Measurements from ENCODE around the gene TP53TG5.
"Not testable (repeated sequence)": the region's sequence is repeated elsewhere in the genome, so short reads cannot be mapped to it uniquely, and the experiment has no call there.

The TP53TG5 gene

DNA sequence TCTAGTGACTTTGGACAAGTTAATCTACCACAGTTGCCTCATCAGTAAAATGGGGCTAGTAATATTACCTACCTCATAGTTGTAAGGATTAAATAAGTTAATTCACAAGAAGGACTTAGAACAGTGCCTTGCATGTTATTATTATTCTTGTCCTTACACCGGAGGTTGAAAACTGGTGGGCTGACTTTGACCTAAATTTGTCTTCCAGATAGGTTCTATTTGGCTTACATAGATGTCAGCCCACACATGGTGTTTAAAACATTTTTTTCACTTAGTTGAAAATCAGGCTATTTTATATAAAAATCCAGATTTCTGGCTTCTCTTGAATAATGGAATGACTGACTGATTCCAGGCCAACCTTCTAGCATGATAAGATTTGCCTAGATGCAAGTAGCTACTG is 11.9 kb downstream of the TP53TG5 start:
- DNase-seq (ENCODE audit: low spot score), result no peak

DNA sequence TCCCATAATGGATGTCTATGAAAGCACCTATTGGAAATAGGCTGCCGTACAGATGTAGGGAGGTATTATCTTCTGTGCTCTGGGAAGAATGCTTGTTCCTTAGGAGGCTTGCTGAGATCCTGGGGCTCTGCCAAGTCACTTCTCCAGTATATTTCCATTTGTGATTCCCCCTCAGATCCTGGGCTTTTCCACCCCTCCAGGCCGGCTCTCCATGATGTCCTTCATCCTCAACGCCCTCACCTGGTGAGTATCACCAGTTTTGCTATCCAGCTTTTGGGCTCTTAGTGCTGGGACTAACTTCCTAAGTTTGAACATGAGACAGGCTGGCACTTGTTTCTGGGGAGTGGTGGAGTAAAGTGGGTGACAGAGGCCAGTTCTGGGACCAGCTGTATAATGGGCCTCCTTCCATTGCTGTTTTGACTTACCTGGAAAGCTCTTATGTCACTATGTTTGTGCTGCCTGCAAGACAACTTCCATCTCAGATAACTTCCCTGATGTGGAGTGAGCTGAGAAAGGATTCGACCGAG is 12.6 kb downstream of the TP53TG5 start:
- no peak for DNase-seq (ENCODE audit: low spot score)

DNA sequence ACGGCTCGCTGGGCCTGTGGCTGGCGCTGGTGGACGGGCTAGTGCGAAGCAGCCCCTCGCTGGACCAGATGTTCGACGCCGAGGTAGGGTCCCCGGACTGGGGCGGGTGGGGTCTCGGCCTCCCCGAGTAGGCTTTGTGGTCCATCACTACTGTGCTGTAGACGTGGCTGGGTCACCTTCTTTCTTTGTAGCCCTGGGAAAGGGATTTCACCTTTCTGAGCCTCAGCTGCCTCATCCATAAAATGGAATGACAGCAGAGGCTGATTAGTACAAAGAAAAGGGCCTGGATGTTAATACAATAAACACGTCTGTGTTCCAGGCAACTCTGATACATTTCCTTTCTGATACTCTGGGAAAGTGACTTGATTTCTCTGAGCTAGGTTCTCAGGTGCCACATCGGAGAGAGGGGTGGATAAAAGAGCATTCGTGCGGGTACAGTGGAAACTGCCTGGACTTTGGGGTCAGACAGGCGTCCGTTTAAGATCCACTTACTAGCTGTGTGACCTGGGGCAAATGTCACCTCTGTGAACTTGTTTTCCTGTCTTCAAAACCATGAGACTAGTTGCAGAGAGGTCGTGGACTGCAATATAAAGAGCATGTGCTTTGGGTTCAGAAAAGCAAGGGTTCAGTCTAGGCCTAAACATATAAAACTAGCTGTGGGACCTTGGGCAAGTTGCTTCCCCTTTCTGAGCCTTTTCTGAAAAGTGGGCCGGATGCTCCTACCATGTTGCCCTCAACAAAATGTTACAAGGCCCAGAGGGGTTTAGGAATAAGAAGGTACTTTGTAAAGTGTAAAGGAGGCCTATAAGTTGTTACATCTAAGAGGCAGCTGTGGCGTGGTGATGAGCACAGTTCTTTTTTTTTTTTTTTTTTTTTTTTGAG is 14.3 kb downstream of the TP53TG5 start:
- DNase-seq (ENCODE audit: low spot score), result no peak

DNA sequence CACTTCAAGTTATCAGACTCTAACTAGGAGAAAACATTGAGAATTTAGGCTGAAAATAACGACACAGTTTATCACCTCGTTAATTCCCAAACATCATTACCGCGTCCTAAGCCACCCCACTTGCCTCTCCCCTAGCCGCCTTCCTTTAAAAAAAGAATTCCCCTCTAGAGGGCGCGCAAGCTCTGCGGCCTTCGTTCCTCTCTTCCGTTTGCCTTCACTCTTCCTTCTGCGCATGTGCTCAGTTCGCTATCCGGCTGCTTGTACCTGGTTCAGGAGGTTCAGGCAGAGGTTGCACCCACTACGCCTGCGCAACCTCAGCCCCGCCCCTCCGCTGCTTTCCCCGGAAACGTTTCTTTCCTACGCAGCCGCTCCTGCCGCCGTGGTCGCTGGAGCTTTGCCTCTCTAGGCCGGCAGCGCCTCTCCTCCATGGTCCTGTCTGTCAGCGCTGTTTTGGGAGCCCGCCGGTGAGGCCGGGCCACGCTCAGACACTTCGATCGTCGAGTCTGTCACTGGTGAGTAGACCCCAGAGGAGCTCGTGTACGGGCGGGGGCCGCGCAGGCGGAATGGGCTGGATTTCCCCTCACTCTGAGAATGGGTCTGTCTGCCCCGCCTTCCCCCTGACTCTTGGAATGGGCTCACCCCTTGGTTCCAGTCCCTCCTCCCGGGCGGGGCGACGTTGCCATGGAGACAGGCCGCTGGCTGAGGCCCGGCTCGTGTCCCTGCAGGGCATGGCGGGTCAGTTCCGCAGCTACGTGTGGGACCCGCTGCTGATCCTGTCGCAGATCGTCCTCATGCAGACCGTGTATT is 15.1 kb downstream of the TP53TG5 start, which contains the start of gene SYS1:
Gene SYS1, plus strand, starts transcription at position 353 of the 807 bp plus-strand sequence. Its CDS starts 376 bp downstream, at position 729.
- DNase-seq (ENCODE audit: low spot score), result peak; percentile 99

DNA sequence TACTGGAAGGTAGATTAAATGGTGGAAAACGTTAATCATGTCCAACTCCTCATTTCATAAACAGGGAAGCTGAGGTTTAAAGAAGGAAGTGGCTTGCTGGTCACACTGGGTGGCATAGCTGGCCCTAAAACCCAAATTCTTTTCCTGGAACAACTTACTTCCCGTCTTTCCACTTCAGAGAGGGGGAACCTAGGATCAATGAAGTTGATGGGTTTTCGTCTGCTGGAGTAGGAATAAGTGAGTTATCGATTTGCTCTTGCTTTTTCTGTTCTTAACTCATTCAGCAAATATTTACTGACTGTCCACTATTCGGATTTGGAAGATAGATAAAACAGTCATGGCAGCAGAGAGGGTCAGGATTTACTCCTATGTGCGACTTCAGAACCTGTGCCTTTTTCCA is 16.3 kb downstream of the TP53TG5 start:
- no peak for DNase-seq (ENCODE audit: low spot score)

DNA sequence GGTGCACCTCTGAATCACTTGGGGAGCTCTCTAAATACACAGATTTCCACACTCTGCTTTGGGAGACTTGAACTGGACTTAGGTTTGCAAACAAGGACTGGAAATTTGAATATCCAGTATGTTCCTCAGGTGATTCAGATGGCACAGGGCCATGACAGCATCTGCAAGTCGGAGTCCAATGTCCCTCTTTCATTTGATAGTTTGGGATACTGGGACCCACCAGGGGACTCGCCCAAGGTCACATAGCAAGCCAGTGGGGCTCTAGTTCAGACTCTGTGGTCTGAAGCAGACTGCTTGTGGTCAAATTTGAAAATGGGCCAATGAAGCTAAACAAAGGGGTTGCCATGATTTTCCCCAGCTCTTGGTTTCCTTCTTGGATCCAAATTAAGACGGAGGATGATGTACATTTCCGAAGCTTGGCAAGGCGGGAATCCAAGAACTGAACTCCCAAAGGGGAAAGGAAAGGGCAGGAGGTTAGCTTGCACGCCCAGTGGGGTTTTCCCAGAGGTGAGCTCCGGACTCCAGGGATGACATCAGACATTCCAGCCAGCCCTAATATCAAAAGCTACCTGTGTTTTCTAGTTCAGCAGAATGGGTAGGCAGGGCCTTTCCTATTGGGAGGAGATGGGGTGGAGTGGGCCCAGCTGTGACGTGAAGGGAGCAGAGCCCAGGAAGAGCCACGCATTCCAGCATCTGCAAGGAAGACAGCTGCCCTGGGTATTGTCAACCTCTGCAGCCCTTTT is 18.5 kb downstream of the TP53TG5 start:
- no peak for DNase-seq (ENCODE audit: low spot score)

DNA sequence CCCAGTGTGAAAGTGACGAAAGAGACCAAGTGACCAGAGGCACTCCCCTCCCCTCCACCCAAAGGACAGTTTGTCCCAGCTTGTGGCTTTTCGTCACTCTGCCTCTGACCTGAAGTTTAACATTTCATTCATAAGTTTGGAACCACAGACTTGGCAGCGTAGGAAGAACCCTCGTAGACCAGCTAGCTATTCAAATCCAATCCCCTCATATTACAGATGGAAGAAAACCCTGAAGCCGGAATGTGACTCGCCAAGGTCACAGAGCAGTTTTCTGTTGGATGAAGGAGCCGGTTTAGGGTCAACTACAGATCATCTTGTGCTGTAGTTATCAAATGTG is 19.1 kb downstream of the TP53TG5 start:
- no peak for DNase-seq (ENCODE audit: low spot score)

DNA sequence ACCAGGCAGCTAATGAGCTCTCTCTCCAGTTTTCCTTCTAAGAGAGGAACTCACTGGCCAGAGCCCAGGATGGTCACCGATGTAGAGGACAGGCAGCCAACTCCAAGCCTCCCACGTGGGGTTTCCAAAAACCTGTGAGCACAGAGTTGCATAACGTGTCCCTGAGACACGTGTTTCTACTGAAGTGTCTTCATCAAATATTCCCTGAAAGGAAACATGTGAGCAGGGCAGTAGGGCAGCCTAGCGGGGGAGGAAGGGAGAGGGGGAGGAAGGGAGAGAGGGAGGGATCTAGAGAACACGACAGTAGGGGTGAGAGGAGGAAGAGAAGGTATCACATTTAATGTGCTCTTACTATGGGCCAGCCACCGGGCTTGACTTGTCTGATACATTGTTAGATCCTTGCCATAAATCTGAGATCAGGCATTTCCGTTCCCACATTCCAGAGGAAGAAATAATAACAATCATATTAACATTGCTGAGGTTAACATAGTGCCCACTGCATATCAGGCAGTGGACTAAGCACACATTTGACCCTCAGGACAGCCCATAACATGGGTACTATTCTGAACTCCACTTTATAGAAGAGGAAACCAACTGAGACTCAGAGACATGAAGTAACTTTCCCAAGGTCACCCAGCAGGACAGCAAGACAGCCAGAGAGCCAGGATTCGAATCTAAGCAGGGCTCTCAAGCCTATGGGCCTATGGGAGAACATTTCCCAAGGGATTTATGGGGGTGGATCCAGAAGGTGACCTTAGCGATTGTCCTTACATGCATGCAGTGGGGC is 19.6 kb downstream of the TP53TG5 start:
- DNase-seq (ENCODE audit: low spot score), result no peak

DNA sequence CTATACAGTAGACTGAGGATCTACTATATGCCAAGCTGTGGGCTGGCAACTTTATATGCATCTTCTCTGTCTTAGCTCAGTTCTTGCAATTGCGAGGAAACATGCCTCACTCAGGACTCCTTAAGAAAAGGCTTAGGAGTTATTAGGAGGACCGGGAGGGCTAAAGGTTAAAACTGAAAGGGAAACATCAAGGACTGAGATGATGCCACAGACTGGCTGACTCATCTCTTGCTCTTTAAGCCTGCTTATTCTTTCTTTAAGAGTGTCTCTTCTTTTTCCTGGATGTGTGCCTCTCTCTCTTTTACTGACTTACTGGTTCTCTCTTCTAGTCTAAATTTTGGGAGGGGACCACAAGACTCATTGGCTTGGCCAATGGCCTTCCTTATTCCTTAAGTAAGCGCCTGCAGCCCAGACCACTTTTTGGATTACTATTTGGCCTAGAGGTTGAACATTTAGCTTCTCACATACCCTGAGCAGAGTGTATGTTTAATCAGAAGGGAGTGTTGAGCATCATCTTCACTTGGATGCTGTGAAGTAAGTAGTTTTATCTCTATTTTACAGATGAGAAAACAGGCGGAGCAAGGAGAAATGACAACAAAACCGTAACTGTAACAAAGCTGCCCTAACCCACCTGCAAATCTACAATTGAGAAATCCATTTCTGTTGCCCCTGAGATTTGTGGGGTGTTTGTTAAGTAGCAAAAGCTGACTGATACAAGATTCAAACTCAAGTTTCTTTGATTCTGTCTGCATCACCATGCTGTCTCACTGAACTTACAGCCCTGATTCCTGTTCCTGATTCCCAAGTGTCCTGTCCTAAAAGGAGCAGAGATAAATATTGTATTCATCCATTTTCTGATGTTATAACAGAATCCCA is 22.7 kb downstream of the TP53TG5 start:
- DNase-seq (ENCODE audit: low spot score), result no peak

DNA sequence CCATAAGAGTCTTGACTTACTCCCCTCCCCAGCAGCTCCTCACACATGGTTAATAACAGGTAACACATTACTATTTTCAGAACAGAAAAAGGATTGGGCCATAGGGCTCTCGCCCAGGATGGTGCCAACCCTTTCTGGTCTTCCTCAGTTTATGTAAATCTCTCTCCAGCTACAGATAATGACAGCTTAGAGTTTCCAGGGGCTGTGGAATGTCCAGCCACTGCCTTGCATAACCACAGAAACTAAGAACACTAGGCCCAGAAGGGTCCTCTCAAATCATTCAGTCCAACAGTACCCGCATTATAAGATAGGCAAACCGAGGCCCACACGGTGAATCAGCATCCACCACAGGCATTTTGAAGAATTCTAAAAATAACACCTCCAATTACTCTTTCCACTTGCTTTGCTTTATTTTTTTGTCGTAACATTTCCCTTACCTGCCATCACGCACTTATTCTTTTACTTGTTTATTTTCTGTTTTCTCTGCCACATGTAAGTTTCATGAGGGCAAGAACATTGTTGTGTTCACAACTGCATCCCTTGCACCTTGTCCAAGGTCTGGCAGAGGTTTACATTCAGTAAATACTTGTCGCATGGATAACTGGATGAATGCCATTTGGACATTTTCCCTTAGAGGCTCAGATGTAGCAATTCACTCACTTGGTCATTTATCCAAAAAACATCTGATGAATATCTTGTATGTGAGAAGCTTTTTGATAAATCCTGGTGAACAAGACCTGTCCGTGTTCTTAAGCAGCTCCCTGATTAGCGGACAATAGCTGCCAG is 23.5 kb downstream of the TP53TG5 start:
- DNase-seq (ENCODE audit: low spot score), result no peak

DNA sequence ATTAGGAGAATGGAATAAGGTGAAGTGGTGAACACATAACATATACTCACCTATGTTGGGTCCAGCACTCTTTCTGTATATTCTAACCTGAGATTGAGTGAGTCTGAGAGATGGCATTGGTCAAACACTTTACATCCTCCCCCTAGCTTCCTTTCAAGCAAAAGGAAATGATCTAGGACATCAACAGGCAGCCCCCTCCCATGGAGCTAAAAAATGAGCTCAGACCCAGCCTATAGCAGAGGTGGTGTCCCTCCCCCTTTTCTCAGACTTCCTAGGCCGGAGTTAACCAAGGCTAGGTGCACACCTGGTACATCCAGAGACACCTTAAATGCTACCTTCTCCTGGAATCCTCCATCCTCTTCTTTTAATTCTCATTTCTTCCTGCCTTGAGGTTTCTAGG is 24.4 kb downstream of the TP53TG5 start:
- DNase-seq (ENCODE audit: low spot score), result no peak

DNA sequence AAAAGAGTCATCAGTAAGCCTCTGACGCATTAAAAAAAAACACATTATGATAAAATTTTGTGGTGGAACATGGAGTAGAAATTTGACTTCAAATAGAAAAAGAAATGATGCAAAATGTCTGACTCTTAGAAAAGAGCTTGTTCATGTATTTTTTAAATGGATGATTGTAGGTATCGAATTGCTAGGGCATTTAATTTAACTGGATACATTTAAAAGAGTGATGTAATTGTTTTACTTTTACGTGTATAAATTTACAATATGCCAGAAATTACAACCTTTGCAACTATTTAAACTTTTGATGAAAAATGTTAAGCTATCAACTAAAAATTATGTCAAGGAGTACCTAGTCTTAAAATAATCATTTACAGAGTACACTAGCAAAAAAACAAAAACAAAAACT is 25.4 kb downstream of the TP53TG5 start:
- no peak for DNase-seq (ENCODE audit: low spot score)

DNA sequence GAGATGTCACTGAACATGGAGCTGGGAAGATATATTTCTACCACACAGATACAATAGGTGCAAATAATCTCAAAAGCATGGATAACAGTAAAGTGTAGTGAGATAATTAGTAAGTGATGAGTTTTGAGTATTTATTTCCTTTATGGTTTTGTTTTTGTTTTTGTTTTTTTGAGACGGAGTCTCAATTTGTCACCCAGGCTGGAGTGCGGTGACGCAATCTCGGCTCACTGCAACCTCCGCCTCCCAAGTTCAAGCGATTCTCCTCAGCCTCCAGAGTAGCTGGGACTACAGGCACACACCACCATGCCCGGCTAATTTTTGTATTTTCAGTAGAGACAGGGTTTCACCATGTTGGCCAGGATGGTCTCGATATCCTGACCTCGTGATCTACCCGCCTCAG is 27.3 kb downstream of the TP53TG5 start:
- not testable (repeated sequence) for DNase-seq (ENCODE audit: low spot score)

DNA sequence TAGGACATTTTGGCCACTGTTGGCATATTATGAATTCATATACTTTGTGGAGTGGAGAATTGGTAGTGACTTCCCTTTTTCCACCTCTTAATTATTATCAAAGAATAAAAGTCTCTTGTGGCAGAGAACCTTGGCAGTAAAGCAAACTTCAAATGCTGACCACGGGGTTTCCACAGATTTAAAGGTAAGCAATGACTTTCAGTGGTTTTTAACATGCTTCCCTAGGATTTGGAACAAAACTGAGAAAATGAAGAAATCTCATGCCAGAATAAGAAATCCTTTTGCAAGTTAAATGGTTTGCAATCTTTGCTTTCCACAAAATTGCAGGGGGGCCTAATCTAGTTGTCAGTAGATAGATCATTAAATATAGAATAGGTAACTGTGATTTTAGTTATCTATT is 27.9 kb downstream of the TP53TG5 start:
- DNase-seq (ENCODE audit: low spot score), result no peak

DNA sequence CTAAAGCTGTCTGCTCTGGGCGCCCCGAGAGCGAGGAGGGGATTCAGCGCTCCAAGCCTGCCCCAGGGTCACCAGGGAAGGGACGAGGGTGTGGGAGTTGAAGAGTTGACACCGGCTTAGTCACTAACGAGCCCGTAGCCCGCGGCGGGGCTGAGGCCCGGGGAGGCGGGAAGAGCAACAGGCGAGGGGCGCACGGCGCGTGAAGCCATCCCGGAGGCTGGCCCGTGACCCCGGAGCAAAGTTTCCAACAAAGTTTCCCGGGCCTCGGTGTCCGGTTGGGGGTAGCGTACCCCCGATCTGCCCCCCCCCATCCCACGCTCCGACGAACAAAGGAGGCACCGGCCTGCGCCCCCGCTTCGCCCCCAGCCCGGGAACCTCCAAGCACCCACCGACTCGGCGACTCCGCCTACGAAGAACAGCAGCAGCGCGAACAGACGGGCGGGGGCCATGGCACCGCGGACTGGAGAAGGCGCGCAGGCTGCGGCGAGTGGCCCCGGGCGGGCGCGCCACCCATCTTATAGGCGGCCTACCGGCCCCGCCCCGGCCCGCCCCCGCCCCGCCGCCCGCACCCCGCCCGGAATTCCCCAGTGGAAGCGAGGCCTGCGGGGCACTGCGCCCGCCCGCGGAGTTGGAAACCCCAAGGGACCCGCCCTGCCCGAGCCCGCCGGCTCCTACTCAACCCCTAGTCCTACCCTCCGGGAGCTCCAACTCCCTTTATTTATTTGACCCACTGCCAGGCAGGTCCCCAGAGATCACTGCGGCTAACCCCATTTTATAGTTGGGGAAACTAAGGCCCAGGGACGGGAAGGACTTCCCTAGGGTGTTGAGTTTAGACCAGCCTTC is 30.0 kb downstream of the TP53TG5 start, which contains the start of gene SDC4:
Gene SDC4, minus strand, starts transcription at position 489 of the 843 bp plus-strand sequence. Its CDS starts 40 bp downstream, at position 449.
- peak; percentile 55 for DNase-seq (ENCODE audit: low spot score)

DNA sequence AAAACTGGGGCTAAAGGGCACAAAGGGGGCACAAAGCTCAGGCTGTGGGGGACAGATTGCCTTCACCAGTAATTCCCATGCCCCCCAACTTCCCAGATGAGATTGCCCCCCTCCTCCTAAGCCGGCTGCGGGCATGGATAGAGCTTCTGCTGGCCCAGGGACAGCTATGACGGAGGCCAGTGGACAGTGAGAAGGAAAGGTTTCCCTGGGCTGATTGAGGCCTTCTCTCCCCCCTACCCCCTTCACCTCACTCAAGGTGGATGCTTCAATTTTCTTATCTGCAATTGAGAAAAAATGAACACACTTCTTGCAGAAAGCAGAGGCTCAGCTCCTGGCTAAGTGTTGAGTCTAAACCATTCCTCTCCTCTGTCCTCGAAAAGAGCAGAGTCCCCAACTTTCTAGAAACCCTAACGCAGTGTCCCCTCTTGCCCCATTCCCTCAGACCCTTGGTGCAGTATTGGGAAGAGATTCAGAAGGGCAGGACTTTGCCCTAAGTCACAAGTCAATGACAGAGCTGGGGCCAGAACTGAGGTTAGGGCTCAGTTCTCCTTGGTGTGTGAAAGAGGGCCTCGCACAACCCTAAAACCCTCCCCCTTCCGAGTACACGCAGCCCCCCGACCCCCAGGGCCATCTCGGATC is 30.7 kb downstream of the TP53TG5 start:
- no peak for DNase-seq (ENCODE audit: low spot score)

DNA sequence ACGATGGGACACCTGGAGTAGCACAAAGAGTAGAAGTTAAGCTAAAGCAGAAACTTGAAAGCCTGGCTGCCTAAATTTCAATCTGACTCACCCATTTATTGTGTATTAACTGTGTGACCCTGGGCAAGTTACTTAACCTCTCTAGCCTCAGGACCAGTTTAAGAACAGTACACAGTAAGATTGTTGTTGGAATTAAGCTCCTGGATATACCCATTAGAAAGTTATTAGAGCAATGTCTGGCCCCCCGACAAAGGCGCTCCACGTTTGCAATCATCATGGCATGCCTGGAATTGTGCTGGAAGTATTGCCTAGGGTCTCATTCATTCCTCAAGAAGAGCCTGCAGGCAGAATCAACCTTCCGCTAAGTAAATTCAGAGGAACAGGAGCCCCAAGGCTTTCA is 31.3 kb downstream of the TP53TG5 start:
- no peak for DNase-seq (ENCODE audit: low spot score)

DNA sequence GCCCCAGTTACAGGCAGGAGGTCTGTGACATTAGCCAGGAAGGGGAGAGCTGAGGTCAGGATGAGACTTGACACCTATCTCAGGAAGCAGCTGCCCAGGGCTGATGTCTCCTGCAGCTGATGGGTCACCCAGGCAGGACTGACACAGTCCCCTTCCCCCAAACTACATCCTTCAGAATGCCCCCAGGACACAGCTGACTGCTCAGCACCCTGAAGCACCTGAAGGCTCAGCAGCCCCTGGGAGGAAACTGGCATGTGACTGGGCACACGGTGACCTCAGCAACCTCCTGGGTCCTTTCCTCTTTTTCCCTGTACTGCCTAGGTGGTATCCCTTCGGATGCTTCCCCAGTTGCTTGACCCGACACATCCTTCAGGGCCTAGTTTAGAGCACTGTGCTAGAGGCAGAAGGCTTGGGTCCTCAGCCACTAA is 31.8 kb downstream of the TP53TG5 start:
- no peak for DNase-seq (ENCODE audit: low spot score)
